ENCODE measurements around the gene MTA2.
A peak's percentile ranks its signal among the peaks of the same experiment; 100 is the strongest.
"Not testable (repeated sequence)": the region's sequence is repeated elsewhere in the genome, so short reads cannot be mapped to it uniquely, and the experiment has no call there.

MTA2 gene

DNA sequence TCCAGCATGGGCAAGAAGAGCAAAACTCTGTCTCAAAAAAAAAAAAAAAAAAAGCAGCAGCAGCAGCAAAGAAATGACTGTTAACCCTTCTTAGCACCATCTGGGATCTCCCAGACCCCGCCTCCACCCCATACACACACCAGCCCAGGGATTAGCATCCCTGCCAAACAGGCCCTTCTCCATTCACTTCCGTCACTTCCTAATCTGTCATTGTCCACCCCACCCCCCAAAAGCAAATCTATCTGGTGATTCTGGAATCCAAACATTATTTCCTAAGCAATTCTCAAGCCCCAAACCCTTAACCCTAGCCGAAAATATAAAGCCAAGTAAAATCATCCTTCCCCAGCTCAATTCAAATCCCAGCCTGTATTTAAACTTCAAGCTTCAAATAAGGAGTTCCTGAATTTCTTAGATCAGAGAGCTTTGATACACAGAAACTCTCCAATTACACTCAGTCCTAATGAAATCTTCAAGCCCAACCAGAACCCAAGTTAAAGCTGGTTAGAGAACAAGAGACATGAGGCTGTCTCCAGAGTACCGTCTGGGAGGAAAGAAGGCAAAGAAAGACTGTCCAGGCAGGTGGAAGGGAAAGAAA, 49.1 kb downstream of the MTA2 start:
- no peak for ATAC-seq
- TF ChIP-seq ZFP30 (CRISPR knock-in tag; IDR thresholded peaks at IDR 0.05) (no peak), SNAI2 (CRISPR knock-in tag; IDR thresholded peaks at IDR 0.05) (0 out of 2 replicates have a peak, but pooled peaks have one; percentile 38), CSDC2 (CRISPR knock-in tag; IDR thresholded peaks at IDR 0.05) (no peak), ZNF8 (CRISPR knock-in tag; IDR thresholded peaks at IDR 0.05) (no peak), ZNF70 (CRISPR knock-in tag; IDR thresholded peaks at IDR 0.05) (no peak)
- TF ChIP-seq, protein P1, sequence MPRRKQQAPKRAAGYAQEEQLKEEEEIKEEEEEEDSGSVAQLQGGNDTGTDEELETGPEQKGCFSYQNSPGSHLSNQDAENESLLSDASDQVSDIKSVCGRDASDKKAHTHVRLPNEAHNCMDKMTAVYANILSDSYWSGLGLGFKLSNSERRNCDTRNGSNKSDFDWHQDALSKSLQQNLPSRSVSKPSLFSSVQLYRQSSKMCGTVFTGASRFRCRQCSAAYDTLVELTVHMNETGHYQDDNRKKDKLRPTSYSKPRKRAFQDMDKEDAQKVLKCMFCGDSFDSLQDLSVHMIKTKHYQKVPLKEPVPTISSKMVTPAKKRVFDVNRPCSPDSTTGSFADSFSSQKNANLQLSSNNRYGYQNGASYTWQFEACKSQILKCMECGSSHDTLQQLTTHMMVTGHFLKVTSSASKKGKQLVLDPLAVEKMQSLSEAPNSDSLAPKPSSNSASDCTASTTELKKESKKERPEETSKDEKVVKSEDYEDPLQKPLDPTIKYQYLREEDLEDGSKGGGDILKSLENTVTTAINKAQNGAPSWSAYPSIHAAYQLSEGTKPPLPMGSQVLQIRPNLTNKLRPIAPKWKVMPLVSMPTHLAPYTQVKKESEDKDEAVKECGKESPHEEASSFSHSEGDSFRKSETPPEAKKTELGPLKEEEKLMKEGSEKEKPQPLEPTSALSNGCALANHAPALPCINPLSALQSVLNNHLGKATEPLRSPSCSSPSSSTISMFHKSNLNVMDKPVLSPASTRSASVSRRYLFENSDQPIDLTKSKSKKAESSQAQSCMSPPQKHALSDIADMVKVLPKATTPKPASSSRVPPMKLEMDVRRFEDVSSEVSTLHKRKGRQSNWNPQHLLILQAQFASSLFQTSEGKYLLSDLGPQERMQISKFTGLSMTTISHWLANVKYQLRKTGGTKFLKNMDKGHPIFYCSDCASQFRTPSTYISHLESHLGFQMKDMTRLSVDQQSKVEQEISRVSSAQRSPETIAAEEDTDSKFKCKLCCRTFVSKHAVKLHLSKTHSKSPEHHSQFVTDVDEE (CRISPR knock-in tag; IDR thresholded peaks at IDR 0.05), result no peak
- TF ChIP-seq, protein P2, sequence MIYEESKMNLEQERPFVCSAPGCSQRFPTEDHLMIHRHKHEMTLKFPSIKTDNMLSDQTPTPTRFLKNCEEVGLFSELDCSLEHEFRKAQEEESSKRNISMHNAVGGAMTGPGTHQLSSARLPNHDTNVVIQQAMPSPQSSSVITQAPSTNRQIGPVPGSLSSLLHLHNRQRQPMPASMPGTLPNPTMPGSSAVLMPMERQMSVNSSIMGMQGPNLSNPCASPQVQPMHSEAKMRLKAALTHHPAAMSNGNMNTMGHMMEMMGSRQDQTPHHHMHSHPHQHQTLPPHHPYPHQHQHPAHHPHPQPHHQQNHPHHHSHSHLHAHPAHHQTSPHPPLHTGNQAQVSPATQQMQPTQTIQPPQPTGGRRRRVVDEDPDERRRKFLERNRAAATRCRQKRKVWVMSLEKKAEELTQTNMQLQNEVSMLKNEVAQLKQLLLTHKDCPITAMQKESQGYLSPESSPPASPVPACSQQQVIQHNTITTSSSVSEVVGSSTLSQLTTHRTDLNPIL (CRISPR knock-in tag; IDR thresholded peaks at IDR 0.05; ENCODE audit: low read depth), result no peak

DNA sequence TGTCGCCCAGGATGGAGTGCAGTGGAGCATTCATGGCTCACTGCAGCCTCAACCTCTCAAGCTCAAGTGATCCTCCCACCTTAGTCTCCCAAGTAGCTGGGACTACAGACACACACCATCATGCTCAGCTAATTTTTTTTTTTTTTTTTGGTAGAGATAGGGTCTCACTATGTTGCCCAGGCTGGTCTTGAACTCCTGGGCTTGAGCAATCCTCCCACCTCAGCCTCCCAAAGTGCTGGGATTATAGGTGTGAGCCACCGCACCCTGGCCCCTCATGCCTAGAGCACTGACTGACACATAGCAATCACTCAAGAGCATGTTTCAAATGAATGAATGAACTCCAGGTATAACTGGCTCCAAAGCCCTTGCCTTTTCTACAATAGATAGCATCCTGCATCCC, 51.2 kb downstream of the MTA2 start:
- not testable (repeated sequence) for ATAC-seq

DNA sequence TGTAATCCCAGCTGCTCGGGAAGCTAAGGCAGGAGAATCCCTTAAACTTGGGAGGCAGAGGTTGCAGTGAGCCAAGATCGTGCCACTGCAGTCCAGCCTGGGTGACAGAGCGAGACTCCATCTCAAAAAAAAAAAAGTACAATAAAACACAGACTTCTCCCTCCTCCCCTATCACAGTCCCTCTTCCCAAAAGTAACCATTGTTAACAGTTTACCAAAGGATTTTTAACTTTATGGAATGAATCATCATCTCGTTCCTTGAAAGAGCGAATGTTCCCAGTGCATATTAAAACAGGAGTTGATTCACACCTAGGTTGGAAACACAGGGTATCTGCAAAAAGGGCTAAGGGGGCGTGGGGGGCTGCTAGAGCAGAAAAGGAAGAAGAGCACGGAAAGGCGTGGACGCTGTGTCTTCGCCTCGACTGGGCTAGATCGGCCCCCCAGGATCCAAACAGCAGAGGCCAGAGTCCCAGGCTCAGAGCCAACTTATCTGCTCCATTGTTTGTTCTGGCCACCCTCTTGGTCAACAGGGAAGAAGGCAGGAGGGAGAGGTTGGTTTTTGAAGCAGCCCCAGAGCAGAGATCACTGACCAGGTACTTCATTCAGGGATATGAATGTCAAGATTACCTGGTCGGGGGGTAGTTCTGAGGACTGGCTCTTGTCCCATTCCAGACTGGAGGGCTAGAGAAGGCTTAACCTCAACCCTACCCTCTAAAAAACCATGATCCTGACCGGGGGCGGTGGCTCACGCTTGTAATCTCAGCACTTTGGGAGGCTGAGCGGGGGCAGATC, 52.9 kb downstream of the MTA2 start:
- TF ChIP-seq RARB (CRISPR knock-in tag; IDR thresholded peaks at IDR 0.05) (no peak), ZFP3 (CRISPR knock-in tag; IDR thresholded peaks at IDR 0.05) (no peak)
- TF ChIP-seq, protein P3, sequence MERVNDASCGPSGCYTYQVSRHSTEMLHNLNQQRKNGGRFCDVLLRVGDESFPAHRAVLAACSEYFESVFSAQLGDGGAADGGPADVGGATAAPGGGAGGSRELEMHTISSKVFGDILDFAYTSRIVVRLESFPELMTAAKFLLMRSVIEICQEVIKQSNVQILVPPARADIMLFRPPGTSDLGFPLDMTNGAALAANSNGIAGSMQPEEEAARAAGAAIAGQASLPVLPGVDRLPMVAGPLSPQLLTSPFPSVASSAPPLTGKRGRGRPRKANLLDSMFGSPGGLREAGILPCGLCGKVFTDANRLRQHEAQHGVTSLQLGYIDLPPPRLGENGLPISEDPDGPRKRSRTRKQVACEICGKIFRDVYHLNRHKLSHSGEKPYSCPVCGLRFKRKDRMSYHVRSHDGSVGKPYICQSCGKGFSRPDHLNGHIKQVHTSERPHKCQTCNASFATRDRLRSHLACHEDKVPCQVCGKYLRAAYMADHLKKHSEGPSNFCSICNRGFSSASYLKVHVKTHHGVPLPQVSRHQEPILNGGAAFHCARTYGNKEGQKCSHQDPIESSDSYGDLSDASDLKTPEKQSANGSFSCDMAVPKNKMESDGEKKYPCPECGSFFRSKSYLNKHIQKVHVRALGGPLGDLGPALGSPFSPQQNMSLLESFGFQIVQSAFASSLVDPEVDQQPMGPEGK (CRISPR knock-in tag; IDR thresholded peaks at IDR 0.05; ENCODE audit: borderline replicate concordance), result peak; percentile 43; the same call in 1 of the 2 replicates
- ATAC-seq, result no peak

DNA sequence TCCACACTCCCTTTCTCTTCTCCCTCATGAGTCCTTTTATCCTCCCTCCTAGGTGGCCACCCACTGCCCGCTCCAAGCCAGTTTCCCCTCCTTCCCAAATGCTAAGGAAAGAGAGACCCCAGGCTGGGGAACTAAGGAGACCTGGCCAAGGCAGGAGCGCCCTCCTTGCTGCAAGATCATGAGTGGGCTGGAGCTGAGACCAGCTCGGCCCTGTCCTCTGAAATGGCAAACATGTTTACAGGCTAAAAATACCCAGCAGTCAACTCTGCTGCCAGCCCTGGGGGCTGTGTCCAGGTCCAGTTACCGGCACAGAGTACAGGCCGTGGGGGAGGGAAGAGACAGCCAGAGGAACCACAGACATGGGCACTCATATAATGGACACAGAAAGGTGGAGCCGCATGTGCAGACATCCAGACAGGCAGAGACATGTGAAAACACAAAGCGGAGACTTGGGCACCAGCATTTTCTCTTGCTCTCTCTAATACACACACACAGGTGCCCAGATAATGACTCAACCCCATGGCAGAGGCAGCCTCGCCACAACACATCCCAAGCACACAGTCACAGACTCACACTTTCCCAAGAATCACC, 53.9 kb downstream of the MTA2 start:
- TF ChIP-seq RARB (CRISPR knock-in tag; IDR thresholded peaks at IDR 0.05), result no peak
- TF ChIP-seq TCF4 (CRISPR knock-in tag; IDR thresholded peaks at IDR 0.05; ENCODE audit: borderline replicate concordance), result no peak
- no peak for TF ChIP-seq TOX (CRISPR knock-in tag; IDR thresholded peaks at IDR 0.05; ENCODE audit: borderline replicate concordance)
- TF ChIP-seq ISL1 (CRISPR knock-in tag; IDR thresholded peaks at IDR 0.05), result no peak
- no peak for TF ChIP-seq ARNTL (CRISPR knock-in tag; IDR thresholded peaks at IDR 0.05; ENCODE audit: borderline replicate concordance, low read depth)
- no peak for ATAC-seq

DNA sequence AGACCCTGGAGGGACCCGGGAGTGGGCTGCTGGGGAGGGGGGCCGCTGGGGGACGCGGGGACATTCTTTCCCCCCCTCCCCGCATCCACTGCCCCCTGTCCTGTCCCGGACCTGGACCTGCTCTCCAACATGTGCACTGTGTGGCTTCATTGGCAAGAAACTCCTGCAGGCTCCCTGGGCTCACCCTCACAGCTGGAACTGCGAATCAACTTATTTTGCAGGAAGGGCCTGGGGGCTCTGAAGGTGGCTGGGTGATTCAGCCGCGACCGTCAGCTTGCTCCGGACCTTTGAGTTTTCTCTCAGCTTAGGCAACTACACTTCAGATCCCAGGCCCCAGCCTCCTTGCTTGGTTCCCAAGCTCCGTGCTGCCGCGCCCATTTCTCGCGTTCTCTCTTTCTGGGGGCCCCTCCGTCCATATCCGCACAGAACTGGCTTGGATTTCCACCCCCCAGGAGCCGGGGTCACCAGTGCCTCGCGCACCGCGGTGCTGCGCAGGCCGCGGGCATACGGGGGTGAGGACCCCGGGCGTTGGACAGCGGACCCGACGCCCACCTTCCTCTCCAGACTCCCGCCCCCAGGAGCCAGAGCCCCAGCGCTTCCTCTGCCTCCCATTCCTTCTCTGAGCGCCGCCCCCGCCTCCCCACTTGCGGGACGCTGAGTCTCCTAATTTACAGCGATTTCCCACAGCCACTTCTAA, 54.6 kb downstream of the MTA2 start:
- TF ChIP-seq RARB (CRISPR knock-in tag; IDR thresholded peaks at IDR 0.05) (no peak), TOX (CRISPR knock-in tag; IDR thresholded peaks at IDR 0.05; ENCODE audit: borderline replicate concordance) (no peak), ZNF8 (CRISPR knock-in tag; IDR thresholded peaks at IDR 0.05) (no peak), PPARA (CRISPR knock-in tag; IDR thresholded peaks at IDR 0.05; ENCODE audit: borderline replicate concordance) (no peak), GLIS3 (CRISPR knock-in tag; IDR thresholded peaks at IDR 0.05) (no peak), ZFP30 (CRISPR knock-in tag; IDR thresholded peaks at IDR 0.05) (no peak), CSDC2 (CRISPR knock-in tag; IDR thresholded peaks at IDR 0.05) (no peak), SNAI2 (CRISPR knock-in tag; IDR thresholded peaks at IDR 0.05) (no peak), ZFP3 (CRISPR knock-in tag; IDR thresholded peaks at IDR 0.05) (no peak)
- TF ChIP-seq, protein P4, sequence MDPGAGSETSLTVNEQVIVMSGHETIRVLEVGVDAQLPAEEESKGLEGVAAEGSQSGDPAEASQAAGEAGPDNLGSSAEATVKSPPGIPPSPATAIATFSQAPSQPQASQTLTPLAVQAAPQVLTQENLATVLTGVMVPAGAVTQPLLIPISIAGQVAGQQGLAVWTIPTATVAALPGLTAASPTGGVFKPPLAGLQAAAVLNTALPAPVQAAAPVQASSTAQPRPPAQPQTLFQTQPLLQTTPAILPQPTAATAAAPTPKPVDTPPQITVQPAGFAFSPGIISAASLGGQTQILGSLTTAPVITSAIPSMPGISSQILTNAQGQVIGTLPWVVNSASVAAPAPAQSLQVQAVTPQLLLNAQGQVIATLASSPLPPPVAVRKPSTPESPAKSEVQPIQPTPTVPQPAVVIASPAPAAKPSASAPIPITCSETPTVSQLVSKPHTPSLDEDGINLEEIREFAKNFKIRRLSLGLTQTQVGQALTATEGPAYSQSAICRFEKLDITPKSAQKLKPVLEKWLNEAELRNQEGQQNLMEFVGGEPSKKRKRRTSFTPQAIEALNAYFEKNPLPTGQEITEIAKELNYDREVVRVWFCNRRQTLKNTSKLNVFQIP (CRISPR knock-in tag; IDR thresholded peaks at IDR 0.05; ENCODE audit: borderline replicate concordance, low read depth), result no peak
- peak; percentile 21 for ATAC-seq

Measured in SK-N-SH treated with all-trans-retinoic acid at 6 μM for 48 hours (cell line).